Spleen (tissue), 7 donors: Measurements from ENCODE around the gene LDAH.

Source experiments
- POLR2A ChIP-seq, 3 donors: fragments of 450-650 bp; IDR thresholded peaks; one replicate each; pipeline ENCODE4 v1.5.1; 2017; ENCODE audit warnings: antibody characterized with exemption in 3 of 3, mild to moderate bottlenecking in 1 of 3
- POLR2AphosphoS5 ChIP-seq, 3 donors: sonication (generic); formaldehyde crosslinking; IDR thresholded peaks; one replicate each; pipeline ENCODE4 v1.5.1; 2017; ENCODE audit warnings: antibody characterized with exemption in 3 of 3
- TF ChIP-seq, protein P1 (sequence below), 11 experiments: fragments of 200-600 bp in 7 of 11; fragments of 450-650 bp in 4 of 11; sonication (generic) in 4 of 11; IDR thresholded peaks in 8 of 11; conservative IDR thresholded peaks in 3 of 11; 1 replicate in 7 of 11; 2 replicates in 4 of 11; pipeline versions ENCODE4 v1.4.0 to v1.8.0; 2016 to 2021; ENCODE audit warnings: antibody characterized with exemption in 11 of 11, inconsistent platforms in 4 of 11, mild to moderate bottlenecking in 1 of 11
- donor health status: DM: no; HTN: no; CAD: no; lungs with moderate emphysema.
- donor health status: DM: no; HTN: no; CAD: no.
- donor health status: DM: no; HTN: no; CAD: no.

DNA sequence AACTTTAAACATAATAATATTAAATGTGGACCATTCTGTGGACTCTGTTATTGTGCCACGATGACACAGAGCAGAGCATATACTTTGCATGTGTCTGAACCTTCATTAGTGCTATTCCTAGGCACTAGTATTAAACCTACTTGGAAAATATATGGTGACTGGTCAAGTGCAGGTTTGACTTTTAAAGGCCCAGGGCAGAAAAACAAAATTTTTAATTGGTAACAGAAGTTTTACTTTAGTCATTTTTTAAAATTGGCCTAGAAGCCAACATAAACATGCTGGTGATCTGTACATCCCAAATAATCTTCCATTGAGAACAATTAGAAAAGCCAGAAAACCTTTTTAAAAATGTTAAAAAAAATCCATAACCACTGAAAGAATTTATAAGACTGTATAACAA is 16.6 kb downstream of the LDAH start:
- TF ChIP-seq, protein P1, sequence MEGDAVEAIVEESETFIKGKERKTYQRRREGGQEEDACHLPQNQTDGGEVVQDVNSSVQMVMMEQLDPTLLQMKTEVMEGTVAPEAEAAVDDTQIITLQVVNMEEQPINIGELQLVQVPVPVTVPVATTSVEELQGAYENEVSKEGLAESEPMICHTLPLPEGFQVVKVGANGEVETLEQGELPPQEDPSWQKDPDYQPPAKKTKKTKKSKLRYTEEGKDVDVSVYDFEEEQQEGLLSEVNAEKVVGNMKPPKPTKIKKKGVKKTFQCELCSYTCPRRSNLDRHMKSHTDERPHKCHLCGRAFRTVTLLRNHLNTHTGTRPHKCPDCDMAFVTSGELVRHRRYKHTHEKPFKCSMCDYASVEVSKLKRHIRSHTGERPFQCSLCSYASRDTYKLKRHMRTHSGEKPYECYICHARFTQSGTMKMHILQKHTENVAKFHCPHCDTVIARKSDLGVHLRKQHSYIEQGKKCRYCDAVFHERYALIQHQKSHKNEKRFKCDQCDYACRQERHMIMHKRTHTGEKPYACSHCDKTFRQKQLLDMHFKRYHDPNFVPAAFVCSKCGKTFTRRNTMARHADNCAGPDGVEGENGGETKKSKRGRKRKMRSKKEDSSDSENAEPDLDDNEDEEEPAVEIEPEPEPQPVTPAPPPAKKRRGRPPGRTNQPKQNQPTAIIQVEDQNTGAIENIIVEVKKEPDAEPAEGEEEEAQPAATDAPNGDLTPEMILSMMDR (IDR thresholded peaks at IDR 0.05 in 8 of 11, conservative IDR thresholded peaks at IDR 0.05 in 3 of 11) = no peak
- no peak for TF ChIP-seq POLR2AphosphoS5 (IDR thresholded peaks at IDR 0.05)
- no peak for TF ChIP-seq POLR2A (IDR thresholded peaks at IDR 0.05)
